Smooth muscle cell of bladder (primary cell): ENCODE measurements around the gene KCNE2. TPM values are rescaled to one million over a fixed set of nuclear protein-coding genes. Genes with fewer than 3 reads are reported as not detected.

ENCODE experiments used
- total RNA-seq: library from RNA; depleted of rRNA; stranded (reverse); fragments of >200 nt; gene quantifications from 2 replicates; pipeline ENCODE4 v1.2.3, GENCODE V29; 2014

Gene KCNE2
- not detected in 2 replicates for total RNA-seq

GRCh38 chr21:34363733-34364132, at the start of gene KCNE2:
Gene KCNE2 (plus strand): TSS chr21:34364006. CDS start chr21:34370479, 6,473 bp downstream.

GRCh38 chr21:34374940-34375618, 11.3 kb downstream of the KCNE2 start, which contains the start of gene SMIM11:
Gene SMIM11 (plus strand): TSS chr21:34375507. CDS start chr21:34379505, 3,998 bp downstream.

Other genes starting within 250 kb of the KCNE2 start
- gene SMIM11, start 11.5 kb downstream of the KCNE2 start, total RNA-seq, result 8.1 and 19.4 TPM in 2 replicates
- gene SMIM34, start 59.9 kb downstream of the KCNE2 start, total RNA-seq, result 0.09 and 0.28 TPM in 2 replicates
- 0.55 and 0.85 TPM in 2 replicates for gene KCNE1, start 148.2 kb downstream of the KCNE2 start, total RNA-seq